Suppressor macrophage treated with lipopolysaccharide for 1 hour (primary cell): ENCODE measurements around the gene GCSAM.
A peak's percentile ranks its signal among the peaks of the same experiment; 100 is the strongest.
"Not testable (repeated sequence)": the region's sequence is repeated elsewhere in the genome, so short reads cannot be mapped to it uniquely, and the experiment has no call there.

Experiments used
- DNase-seq, 3 donors: peaks; one replicate each; pipeline ENCODE4 v3.0.0-alpha.2; 2020 to 2022

GCSAM gene

DNA sequence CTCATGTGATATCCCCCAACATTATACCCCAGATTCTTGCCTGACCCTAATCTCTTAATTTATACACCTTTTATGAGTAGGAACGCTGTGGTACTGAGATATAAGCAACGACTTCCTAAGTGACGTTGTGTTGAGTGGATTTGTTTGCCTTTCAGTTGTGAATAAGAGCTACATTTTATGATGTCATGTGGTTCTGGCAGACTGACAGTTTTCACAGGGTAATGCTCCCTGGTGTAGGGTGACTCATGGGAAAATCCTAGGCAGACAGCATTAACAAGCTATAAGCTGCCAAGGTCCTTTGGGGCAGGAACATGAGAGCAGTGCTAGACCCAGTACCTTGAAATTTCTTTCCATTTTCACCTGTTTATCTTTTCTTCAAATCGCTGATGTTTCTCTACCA, 35.7 kb downstream of the GCSAM start:
- DNase-seq = peak; percentile 84 to 95 (median 89)

GRCh38 chr3:112096176-112096575, 36.9 kb downstream of the GCSAM start:
- DNase-seq = no peak

GRCh38 chr3:112095731-112096130, 37.3 kb downstream of the GCSAM start:
- no peak for DNase-seq

DNA sequence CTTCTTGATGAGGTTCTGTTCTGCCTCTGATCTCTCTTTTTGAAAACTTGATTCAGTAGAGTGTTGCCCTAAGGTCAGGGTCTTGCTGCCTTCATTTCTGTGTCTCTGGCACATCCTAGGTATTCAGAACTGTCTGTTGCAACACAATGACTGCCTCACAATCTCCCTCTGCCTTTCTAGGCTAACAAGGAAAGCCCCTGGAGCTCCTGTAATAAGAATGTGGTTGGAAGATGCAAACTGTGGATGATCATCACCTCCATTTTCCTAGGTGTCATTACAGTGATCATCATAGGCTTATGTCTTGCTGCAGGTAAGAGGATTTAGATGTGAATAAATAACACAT, 39.9 kb downstream of the GCSAM start:
- no peak for DNase-seq

- no peak for DNase-seq
Measured at GRCh38 chr3:112092496-112093179, 40.4 kb downstream of the GCSAM start.

GRCh38 chr3:112090887-112091586, 42.0 kb downstream of the GCSAM start:
- DNase-seq = no peak

- DNase-seq = peak; percentile 33 to 46 (median 44)
Measured at GRCh38 chr3:112089956-112090886, 42.8 kb downstream of the GCSAM start.

DNA sequence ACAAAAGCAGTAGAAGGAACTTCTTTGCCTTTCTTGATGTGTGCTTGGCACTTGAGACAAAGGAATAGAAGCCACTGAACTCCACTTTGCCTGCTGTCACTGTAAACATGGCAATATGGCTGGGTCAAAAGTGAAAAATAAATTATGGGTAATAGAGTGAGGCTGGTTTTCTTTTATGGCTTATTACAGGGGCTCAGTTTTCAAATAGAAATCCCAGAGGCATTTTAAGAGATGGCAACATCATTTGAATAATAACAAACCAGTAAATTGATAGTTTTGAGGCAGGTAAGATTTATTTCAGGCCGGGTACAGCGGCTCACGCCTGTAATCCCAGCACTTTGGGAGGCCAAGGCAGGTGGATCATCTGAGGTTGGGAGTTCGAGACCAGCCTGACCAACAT, 44.1 kb downstream of the GCSAM start:
- DNase-seq = no peak

DNA sequence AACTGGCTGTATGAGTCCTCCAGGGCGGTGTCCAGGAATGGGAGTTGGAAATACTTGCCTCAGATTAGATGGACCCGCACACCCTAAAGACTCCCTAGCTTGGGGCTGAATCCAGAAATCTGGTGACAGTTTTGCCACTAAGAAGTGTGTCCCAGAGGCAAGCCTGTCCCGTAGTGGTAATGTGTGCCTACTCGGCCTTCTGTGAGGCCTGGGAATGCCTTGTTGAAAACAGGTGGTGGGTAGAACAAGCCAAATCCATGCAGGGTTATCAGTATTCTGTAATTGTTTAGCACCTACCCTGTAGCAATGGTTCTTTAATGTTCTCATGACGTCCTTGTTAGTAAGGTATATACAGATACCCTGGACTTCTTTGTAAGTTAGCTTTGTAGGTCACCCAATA, 45.3 kb downstream of the GCSAM start:
- DNase-seq = no peak

GRCh38 chr3:112086875-112087524, 46.0 kb downstream of the GCSAM start:
- DNase-seq = no peak

DNA sequence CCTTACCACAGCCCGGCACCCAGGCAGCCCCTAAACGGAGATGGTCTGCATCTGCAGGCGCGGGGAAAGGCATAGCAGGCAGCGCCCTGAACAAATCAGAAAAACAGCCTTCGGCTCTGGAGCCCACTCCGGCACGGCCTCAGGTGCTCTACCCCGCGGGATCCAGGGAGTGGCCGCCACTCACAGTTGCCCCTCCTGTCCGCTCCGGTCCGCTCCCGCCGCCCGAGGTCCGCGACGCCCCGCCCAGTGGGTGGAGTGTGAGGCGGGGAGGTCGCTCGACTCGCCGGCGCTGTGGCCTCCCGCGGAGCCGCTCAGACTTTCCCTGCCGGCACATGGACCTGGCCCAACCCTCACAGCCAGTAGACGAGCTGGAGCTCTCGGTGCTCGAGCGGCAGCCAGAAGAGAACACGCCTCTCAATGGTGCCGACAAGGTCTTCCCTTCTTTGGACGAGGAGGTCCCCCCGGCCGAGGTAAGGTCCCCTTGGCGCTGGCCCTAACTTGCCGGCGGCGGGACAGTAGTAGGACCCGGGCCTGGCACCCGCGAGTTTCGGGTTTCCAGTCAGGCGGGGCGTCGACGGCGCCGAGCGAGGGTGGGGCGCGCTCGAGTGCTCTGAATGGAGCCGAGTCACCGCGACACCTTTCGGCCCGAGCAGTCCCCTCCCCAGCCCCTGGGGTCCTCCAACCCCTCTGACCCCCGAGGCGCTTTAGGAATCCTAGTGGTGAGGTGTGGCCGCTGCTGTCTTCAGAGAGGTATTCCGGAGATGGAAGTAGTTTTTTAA, 46.8 kb downstream of the GCSAM start, which contains the start of gene C3orf52:
C3orf52 (plus strand) TSS at position 314 of the 779 bp plus-strand sequence; CDS start at position 333, 19 bp downstream.
- peak; percentile 73 to 88 (median 79) for DNase-seq

DNA sequence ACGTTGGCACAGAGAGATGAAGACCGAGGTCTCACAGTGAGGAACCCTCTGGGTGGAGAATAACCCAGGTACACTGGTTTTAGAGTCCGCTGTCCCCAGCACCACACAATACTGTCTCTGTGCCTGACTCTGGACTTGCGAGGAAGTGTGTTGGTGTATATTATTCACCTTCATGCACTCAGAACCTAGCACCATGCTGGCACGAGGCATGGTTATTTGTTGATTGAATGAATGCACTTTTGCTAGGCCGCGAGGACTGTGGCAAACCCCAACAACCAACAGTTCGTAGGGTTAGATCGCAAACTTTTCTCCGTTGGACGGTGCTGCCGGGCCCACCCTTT, 47.3 kb downstream of the GCSAM start:
- no peak for DNase-seq

- no peak for DNase-seq
Measured at GRCh38 chr3:112084980-112085705, 47.9 kb downstream of the GCSAM start.

GRCh38 chr3:112083239-112083638, 49.8 kb downstream of the GCSAM start:
- no peak for DNase-seq

GRCh38 chr3:112078125-112079083, 54.6 kb downstream of the GCSAM start:
- DNase-seq = no peak

DNA sequence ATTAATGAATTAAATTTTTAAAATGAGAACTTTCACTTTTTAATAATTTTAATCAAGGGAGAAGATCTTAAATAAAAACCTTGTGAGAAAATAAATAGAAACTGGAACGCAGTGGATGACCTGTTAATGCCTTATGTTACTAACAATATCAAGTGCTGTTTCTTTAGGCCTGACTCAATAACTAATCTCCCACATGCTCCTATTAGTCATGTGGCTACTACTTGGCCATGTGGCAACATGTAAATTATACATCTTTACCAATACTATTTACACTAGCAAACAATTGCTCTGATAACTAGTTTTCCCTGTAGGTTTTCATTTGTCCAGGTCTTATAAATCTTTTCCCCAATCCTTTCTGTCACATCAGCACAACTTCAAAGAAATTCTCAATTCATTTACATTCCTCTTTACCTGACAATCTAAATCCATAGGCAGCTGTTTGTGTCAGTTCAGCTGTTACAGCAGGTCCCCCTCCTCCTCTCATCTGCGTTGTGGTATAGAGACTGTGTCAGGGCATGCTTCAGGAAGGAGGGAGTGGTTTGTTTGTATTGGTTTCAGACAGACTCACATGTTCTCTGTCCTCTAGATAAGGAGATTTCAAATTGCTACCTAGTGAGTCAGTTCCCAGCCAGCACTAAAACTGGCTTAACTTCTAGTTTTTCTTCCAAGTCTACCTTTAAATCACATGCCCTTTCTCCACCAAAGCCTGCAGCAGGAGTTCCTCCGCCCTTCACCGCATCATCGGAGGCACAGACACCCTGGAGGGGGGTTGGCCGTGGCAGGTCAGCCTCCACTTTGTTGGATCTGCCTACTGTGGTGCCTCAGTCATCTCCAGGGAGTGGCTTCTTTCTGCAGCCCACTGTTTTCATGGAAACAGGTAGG, 58.2 kb downstream of the GCSAM start:
- DNase-seq = peak in 2 of 3 donors; percentile 25 to 26

DNA sequence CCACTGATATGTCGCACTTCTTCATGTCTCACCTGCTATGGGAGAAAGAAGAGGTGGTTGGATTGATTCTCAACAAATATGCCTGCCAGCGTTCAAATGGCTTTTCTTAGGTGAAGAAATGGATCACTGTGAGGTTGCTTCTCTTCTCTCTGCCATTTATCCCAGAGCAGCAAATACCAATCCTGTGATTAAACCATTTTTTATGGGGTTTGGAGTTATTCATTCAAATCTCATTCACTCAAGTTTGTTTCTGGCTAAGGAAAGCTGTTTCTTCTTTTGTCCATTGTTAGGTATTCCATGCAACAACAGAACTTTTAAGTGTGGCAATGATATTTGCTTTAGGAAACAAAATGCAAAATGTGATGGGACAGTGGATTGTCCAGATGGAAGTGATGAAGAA, 59.0 kb downstream of the GCSAM start:
- DNase-seq = no peak

- DNase-seq = not testable (repeated sequence)
Measured at GRCh38 chr3:112072387-112073060, 60.5 kb downstream of the GCSAM start.
